ENCODE results near the gene CHST11. TPM values are rescaled to one million over a fixed set of nuclear protein-coding genes. Genes with fewer than 3 reads are reported as not detected.

CHST11 gene
- total and polyA plus RNA-seq, 9 of the 15 experiments (the other 6 are each of a cell fraction or from before 2014, with no cell fraction given): 2.3 to 38.7 (median 15.0) TPM

DNA sequence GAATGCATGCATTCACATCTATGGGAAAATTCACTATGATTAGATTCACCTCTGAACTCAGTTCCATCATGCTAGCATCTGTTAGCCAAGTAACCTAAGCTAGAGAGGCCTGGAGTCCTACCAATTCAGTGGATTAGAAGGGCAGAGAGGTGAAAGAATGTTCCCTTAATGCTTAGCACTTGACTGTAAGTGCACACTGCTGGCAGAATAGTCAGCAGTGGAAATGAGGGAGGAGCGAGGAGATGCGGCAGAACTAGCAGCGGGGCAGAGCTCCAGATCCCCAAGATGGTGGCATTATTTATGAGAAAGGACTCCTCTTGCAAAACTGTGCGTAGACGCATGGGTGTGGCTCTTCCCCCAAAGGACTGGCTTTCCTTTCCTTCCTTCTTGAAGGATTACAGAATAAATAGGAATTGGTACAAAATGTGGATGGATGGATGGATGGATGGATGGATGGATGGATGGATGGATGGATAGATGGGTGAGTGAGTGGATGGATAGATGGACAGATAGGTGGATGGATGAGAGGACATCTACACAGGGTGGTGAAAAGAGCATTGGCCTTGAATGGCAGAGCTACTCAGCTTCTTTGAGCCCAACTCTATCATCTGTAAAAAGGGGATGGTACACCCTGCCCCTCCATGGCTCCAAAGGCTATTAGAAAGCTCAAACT is 227.2 kb downstream of the CHST11 start:
- Histone ChIP-seq H3K4me1 (replicated peaks in 1 of 2; ENCODE audit: control insufficient read depth in 2 of 2, insufficient read depth in 2 of 2, low read length in 2 of 2) (no peaks in the 10 kb centered on the region; a peak in 1 of 5 replicates), H3K9ac (ENCODE audit: insufficient read depth in 1 of 2, low read depth in 2 of 2, low read length in 2 of 2) (no peak overlapping the region), H3K9me1 (ENCODE audit: control insufficient read depth, insufficient read depth, low read length) (no peaks in the 10 kb centered on the region), H3K27ac (ENCODE audit: extremely low read depth, low read depth, low read length) (no peak overlapping the region), H3K4me3 (no peak overlapping the region), H3K4me2 (ENCODE audit: insufficient read depth, low read length) (no peak overlapping the region), H2AFZ (ENCODE audit: low read depth, low read length) (no peak overlapping the region), H3K9me3 (replicated peaks; ENCODE audit: control insufficient read depth, insufficient read depth, low read depth, low read length) (no peaks in the 10 kb centered on the region), H3K36me3 (ENCODE audit: control insufficient read depth, insufficient read depth, low read length) (no peaks in the 10 kb centered on the region), H3K79me2 (ENCODE audit: control insufficient read depth, insufficient read depth, low read length) (peaks cover 9% of the 10 kb centered on the region; the same call in 2 of the 3 replicates), H4K20me1 (replicated peaks; ENCODE audit: control insufficient read depth, insufficient read depth, low read length) (peaks cover 5% of the 10 kb centered on the region), H3K27me3 (ENCODE audit: control insufficient read depth in 2 of 2, insufficient read depth in 2 of 2, low read length in 2 of 2) (no peaks in the 10 kb centered on the region)
- no peak for TF ChIP-seq EGR1 (conservative IDR thresholded peaks at IDR 0.05)
- TF ChIP-seq, protein P1, sequence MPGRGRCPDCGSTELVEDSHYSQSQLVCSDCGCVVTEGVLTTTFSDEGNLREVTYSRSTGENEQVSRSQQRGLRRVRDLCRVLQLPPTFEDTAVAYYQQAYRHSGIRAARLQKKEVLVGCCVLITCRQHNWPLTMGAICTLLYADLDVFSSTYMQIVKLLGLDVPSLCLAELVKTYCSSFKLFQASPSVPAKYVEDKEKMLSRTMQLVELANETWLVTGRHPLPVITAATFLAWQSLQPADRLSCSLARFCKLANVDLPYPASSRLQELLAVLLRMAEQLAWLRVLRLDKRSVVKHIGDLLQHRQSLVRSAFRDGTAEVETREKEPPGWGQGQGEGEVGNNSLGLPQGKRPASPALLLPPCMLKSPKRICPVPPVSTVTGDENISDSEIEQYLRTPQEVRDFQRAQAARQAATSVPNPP (IDR thresholded peaks at IDR 0.05; ENCODE audit: borderline replicate concordance, insufficient read depth, insufficient read length): no peak
- TF ChIP-seq SIN3A (IDR thresholded peaks at IDR 0.05; ENCODE audit: borderline replicate concordance in 2 of 2, control insufficient read depth in 1 of 2, low read depth in 2 of 2, low read length in 2 of 2): no peak
- TF ChIP-seq PML (IDR thresholded peaks at IDR 0.05; ENCODE audit: low read length): no peak
- TF ChIP-seq PHF20 (IDR thresholded peaks at IDR 0.05; ENCODE audit: partially characterized antibody): no peak
- TF ChIP-seq ZNF232 (CRISPR knock-in tag; IDR thresholded peaks at IDR 0.05): no peak
- no peak for TF ChIP-seq TCF7L2 (IDR thresholded peaks at IDR 0.05; ENCODE audit: low read depth, low read length)
- no peak for TF ChIP-seq ESRRA (IDR thresholded peaks at IDR 0.05; ENCODE audit: borderline replicate concordance, low read depth)
- no peak for TF ChIP-seq RBBP5 (IDR thresholded peaks at IDR 0.05; ENCODE audit: borderline replicate concordance, insufficient read depth, low read length, poor library complexity, severe bottlenecking)
- 74% methylated on average over 5 of the region's 5 CpGs for WGBS (ENCODE audit: insufficient coverage, low coverage, missing lambda C conversion rate)
- DNase-seq (ENCODE audit: extremely low read depth in 1 of 4, low spot score in 3 of 4) (no peak), ATAC-seq (no peak), FAIRE-seq (no peak)
- intact Hi-C loops (cut with micrococcal nuclease): no loop called here
- no TSS peak for BruUV-seq (replicated peaks)
- in situ Hi-C loops (cut with MboI): no loop called here
- ChIA-PET POLR2A (interaction anchor here (0.6 to 1.4 kb wide), 3 partner anchors 13 to 819 kb away, joined by 3 to 4 read pairs (median 4); no protein-coding TSS in a partner anchor), CTCF (ENCODE audit: low intra/inter-chr PET ratio) (no interaction called here)
